CD4-positive, alpha-beta T cell treated with Interleukin-10 for 1 hour (primary cell): ENCODE measurements around the gene MCTP1.

Experiments used
- DNase-seq: peaks from one replicate; pipeline ENCODE4 v3.0.0-alpha.2; 2020

Gene MCTP1

DNA sequence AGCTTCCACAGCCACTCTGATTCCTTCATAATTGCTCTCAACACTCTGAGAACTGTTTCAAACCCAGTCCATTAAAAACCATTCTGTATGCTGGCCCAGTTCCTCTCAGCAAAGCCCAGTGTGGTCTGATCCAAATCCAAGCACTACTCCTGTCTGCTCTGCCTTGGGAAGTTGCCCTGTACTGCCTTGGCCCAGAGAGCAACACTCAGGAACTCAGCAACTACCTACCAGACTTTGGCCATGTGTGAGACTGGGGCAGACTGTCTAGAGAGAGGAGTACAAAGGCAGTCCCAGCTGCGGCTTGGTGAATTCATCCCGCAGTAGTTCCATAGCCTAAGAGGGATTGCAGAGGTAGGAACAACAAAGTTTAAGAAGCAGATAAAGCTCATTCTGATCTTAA, 214.4 kb downstream of the MCTP1 start:
- DNase-seq = no peak

GRCh38 chr5:95069948-95070347, 214.9 kb downstream of the MCTP1 start:
- no peak for DNase-seq

DNA sequence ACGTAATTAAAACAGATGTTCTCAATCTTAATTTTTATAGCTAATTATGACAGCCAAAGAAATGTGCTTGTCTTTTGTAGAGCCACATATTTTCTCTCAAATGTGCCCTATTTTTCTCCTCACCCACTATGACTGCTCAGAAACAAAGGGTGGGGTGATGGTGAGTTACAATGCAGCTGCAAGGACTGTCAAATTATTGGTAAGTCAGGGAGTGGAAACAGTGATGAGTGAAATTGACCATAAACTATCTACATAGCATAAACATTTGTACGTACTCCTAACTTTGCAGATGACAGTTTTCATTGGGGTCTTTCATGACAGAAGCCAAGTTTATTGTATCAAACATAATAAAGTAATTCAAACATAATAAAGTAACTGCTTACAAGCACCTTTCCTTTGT, 215.9 kb downstream of the MCTP1 start:
- DNase-seq = no peak

- no peak for DNase-seq
These were observed 216.5 kb downstream of the MCTP1 start for GRCh38 chr5:95068289-95068910.

DNA sequence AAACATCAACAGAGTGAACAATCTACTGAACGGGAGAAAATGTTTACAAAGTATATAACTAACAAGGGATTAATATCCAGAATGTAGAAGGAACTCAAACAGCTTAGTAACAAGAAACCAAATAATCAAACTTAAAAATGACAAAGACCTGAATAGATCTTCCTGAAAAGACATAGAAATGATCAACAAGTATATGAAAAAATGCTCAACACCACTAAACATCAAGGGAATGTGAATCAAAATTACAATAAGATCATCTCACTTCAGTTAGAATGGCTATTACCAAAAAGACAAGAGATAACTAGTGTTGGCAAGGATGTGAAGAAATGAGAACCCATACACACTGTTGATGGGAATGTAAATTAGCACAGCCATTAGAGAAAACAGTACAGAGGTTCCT, 218.8 kb downstream of the MCTP1 start:
- DNase-seq = no peak

- DNase-seq = no peak
These were observed 221.4 kb downstream of the MCTP1 start for GRCh38 chr5:95063492-95063891.

GRCh38 chr5:95060098-95060497, 224.8 kb downstream of the MCTP1 start:
- no peak for DNase-seq

- no peak for DNase-seq
These were observed 225.3 kb downstream of the MCTP1 start for GRCh38 chr5:95059636-95060035.

DNA sequence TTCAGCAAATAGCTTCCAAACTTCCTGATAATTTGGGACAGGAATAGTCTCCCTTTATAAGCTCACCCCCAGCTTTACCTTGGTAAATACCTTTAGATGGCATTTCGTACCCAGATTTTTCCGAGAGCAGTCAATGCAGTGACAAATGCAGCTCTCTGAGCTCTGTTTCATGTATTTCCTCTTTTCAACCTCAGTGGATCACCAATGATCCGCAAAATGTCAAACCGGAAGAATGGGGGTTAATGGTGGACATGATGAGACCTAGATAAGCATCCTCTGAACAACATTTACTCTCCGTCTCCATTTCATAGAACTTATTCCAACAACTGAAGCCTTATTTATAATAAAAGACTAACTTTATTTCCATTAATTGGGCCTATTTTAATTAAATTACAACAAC, 227.3 kb downstream of the MCTP1 start:
- DNase-seq = no peak

DNA sequence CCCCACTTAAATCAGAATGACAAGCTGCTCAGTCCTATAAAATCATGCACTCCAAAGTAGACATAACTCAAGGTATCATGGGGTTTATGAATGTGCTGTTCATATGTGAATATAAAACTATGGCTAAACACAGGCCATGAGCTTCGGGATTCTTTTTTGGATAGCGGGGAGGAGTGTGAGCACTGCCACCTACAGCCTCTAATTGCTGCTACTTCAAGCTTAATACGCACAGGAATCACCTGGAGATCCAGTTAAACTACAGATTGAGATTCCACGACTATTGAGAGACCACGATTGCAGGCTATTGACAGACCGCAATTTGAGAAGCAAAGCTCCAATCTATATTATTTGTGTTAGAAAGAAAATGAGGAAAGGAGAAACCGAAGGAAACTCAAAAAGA, 231.6 kb downstream of the MCTP1 start:
- DNase-seq = no peak

GRCh38 chr5:95050708-95051107, 234.2 kb downstream of the MCTP1 start:
- DNase-seq = no peak

- no peak for DNase-seq
These were observed 236.3 kb downstream of the MCTP1 start for GRCh38 chr5:95048628-95049027.

DNA sequence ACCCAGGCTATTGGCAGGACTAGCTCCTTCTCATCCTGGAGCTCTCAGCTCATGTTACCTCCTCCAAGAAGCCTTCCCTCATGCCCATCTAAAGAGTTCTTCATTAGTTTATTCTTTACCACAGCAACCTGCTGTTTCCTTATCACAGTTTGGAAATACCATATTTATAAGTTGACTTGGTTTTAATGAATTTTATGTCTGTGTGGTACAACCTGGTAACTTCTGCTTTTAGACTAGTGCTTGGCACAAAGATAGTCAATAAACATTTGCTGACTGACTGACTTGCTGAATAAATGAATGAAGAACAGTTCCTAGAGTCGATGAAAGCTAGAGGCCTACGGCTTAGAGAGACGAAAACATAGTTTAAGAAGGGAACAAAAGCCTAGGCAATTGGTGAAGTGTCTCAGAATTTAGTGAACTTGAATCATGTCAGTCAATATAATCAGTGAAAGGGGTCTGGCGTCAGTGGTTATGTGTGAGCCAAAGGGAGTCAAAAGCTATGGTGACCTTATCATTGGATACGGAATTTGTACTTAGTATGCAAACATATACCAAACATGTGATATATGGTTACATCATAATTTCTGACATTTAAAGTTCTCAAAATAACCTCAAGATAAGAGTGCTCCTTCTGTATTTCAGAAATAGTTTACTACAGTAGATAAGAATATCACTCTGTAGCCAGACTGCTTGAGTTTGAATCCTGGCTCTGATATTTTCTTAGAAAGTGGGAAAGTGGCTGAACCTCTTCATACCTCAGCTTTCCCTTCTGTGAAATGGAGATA, 239.5 kb downstream of the MCTP1 start:
- no peak for DNase-seq

GRCh38 chr5:95044096-95044495, 240.8 kb downstream of the MCTP1 start:
- no peak for DNase-seq

GRCh38 chr5:95043648-95044047, 241.2 kb downstream of the MCTP1 start:
- no peak for DNase-seq

GRCh38 chr5:95043234-95043633, 241.7 kb downstream of the MCTP1 start:
- no peak for DNase-seq

GRCh38 chr5:95042037-95042436, 242.9 kb downstream of the MCTP1 start:
- no peak for DNase-seq

DNA sequence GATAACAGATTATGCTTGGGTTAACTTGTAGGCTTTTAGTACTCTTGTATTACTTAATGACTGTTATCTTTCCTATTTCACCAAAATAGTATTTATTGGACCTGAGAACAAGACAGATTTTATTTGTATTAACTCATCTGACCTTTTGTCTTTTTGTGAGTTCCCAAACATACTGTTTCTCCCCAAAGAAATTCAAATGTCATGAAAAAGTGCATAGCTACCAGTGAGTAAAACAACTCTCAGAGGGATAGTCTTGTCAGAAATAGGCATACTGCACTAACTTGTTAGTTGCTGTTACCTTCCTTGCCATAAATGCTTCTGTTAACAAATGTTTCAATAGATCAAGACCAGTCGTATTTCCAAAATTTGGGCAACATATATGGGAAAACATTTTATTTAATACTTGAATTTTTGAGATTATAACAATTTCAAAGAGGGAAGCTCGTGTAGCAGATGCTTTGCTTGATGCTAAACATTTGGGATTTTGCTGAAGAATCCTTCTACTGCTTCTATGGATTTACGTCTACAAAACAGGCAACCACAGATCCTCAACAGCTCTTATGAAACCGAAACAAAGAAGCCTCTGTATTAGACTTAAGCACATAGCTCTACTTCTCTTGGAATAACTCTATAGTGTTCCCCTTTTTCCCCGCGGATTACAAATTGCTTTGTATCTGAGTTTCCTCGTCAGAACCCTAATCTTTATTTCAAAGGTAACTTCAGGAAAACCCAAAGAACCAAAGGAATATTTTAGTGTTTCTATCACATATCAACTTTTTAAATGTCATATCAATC, 248.8 kb downstream of the MCTP1 start:
- no peak for DNase-seq

DNA sequence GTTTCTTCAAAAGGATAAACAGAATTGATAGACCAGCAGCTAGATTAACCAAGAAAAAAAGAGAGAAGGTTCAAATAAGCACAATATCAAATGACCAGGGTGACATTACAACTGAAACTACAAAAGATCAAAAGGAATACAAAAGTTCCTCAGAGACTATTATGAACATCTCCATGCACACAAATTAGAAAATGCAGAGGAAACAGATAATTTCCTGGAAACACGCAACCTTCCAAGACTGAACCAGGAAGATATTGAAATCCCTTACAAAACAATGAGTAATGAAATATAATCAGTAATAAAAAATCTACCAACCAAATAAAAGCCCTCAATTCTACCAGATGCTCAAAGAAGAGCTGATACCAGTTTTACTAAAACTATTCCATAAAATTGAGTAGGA, 252.1 kb downstream of the MCTP1 start:
- DNase-seq = no peak

DNA sequence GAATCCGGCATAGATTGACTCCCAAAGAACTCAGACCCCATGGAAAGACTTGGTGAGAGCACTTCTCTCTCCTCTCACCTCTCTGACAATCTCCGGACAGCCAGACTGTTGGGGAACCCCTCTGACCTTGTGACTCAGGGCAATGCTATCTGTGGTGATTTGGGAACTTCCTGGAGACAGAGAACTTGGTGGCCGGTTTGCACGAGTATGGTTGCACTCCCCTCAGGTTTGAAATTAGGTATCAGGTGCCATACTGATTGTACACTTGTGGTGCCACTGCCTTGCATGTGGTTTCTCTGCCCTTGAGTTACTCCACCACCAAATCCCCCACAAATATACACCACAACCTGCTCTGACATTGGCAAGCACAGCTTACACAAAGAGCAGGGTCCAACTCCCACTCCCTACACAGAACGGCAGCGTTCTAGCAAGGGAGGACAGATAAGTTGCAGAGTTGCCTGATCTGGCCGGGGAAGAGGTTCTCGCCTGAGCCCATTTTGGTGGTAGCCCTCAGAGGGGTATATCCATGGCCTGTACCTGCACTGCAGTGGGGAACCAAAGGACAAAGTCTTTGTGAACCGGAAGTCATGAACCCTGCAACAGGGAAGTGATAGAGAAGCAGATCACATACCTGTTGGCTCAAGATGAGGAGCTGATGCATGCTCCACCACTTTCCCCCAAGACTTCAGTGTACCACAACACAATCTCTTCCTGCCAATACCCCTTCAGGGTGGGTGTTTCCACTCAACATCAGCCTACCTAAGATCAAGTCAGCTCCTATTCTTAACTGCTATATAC, 255.1 kb downstream of the MCTP1 start:
- DNase-seq = no peak

DNA sequence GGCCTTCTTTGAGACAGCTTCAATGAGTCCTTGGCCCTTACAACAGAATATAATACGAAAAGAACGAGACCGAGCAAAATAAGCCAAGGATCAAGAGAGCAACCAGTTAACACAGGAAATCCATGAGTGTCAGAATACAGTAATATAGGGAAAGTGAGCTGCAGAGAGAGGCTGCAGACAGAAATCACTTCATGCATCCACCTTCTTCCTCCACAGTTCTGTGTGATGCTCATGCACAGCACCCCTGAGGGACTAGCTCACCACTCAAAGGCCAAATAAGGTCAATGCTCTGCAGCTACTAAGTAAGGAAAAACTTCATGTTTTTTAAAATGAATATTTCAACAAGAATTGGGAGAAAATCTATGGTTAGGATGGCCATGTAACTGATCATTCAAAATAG, 257.1 kb downstream of the MCTP1 start:
- no peak for DNase-seq

GRCh38 chr5:95027151-95027721, 257.7 kb downstream of the MCTP1 start:
- DNase-seq = no peak

- DNase-seq = no peak
These were observed 258.2 kb downstream of the MCTP1 start for GRCh38 chr5:95026718-95027117.
